ENCODE measurements around the gene C17orf67.

The C17orf67 gene

GRCh38 chr17:56823848-56824247 lies 9.9 kb downstream of the C17orf67 start:
- TF ChIP-seq GATA3 (IDR thresholded peaks at IDR 0.05; ENCODE audit: low read depth, low read length): no peak
- no peak for TF ChIP-seq GATA2 (IDR thresholded peaks at IDR 0.05; ENCODE audit: low read depth, low read length)

GRCh38 chr17:56822725-56823124 lies 11.0 kb downstream of the C17orf67 start:
- TF ChIP-seq GATA2 (IDR thresholded peaks at IDR 0.05; ENCODE audit: low read depth, low read length): no peak

GRCh38 chr17:56821847-56822534 lies 11.7 kb downstream of the C17orf67 start:
- no peak for TF ChIP-seq GATA2 (IDR thresholded peaks at IDR 0.05; ENCODE audit: low read depth, low read length)
- no peak for TF ChIP-seq GATA3 (IDR thresholded peaks at IDR 0.05; ENCODE audit: low read depth, low read length)

GRCh38 chr17:56820207-56820606 lies 13.5 kb downstream of the C17orf67 start:
- no peak for TF ChIP-seq GATA2 (IDR thresholded peaks at IDR 0.05; ENCODE audit: low read depth, low read length)
- TF ChIP-seq GATA3 (IDR thresholded peaks at IDR 0.05; ENCODE audit: low read depth, low read length): no peak

GRCh38 chr17:56819431-56820145 lies 14.1 kb downstream of the C17orf67 start:
- TF ChIP-seq GATA2 (IDR thresholded peaks at IDR 0.05; ENCODE audit: low read depth, low read length) (no peak), GATA3 (IDR thresholded peaks at IDR 0.05; ENCODE audit: low read depth, low read length) (no peak)

- no peak for TF ChIP-seq GATA3 (IDR thresholded peaks at IDR 0.05; ENCODE audit: low read depth, low read length)
Measured at GRCh38 chr17:56819030-56819429, 14.7 kb downstream of the C17orf67 start.

GRCh38 chr17:56817066-56817465 lies 16.7 kb downstream of the C17orf67 start:
- no peak for TF ChIP-seq GATA3 (IDR thresholded peaks at IDR 0.05; ENCODE audit: low read depth, low read length)
- no peak for TF ChIP-seq GATA2 (IDR thresholded peaks at IDR 0.05; ENCODE audit: low read depth, low read length)

GRCh38 chr17:56815711-56816110 lies 18.0 kb downstream of the C17orf67 start:
- TF ChIP-seq GATA3 (IDR thresholded peaks at IDR 0.05; ENCODE audit: low read depth, low read length): no peak
- no peak for TF ChIP-seq GATA2 (IDR thresholded peaks at IDR 0.05; ENCODE audit: low read depth, low read length)

- no peak for TF ChIP-seq GATA2 (IDR thresholded peaks at IDR 0.05; ENCODE audit: low read depth, low read length)
- TF ChIP-seq GATA3 (IDR thresholded peaks at IDR 0.05; ENCODE audit: low read depth, low read length): no peak
Measured at GRCh38 chr17:56812901-56813388, 20.8 kb downstream of the C17orf67 start.

GRCh38 chr17:56810891-56811775 lies 22.6 kb downstream of the C17orf67 start:
- no peak for TF ChIP-seq GATA3 (IDR thresholded peaks at IDR 0.05; ENCODE audit: low read depth, low read length)
- TF ChIP-seq GATA2 (IDR thresholded peaks at IDR 0.05; ENCODE audit: low read depth, low read length): no peak

GRCh38 chr17:56810343-56810742 lies 23.4 kb downstream of the C17orf67 start:
- TF ChIP-seq GATA2 (IDR thresholded peaks at IDR 0.05; ENCODE audit: low read depth, low read length): no peak
- no peak for TF ChIP-seq GATA3 (IDR thresholded peaks at IDR 0.05; ENCODE audit: low read depth, low read length)

- TF ChIP-seq GATA3 (IDR thresholded peaks at IDR 0.05; ENCODE audit: low read depth, low read length) (no peak), GATA2 (IDR thresholded peaks at IDR 0.05; ENCODE audit: low read depth, low read length) (no peak)
Measured at GRCh38 chr17:56809820-56810179, 23.9 kb downstream of the C17orf67 start.

- TF ChIP-seq GATA2 (IDR thresholded peaks at IDR 0.05; ENCODE audit: low read depth, low read length): no peak
- TF ChIP-seq GATA3 (IDR thresholded peaks at IDR 0.05; ENCODE audit: low read depth, low read length): no peak
Measured at GRCh38 chr17:56809106-56809819, 24.5 kb downstream of the C17orf67 start.

GRCh38 chr17:56808503-56808902 lies 25.2 kb downstream of the C17orf67 start:
- TF ChIP-seq GATA3 (IDR thresholded peaks at IDR 0.05; ENCODE audit: low read depth, low read length) (no peak), GATA2 (IDR thresholded peaks at IDR 0.05; ENCODE audit: low read depth, low read length) (no peak)
